ENCODE results near the gene ZNF774.
"Not testable (repeated sequence)": the region's sequence is repeated elsewhere in the genome, so short reads cannot be mapped to it uniquely, and the experiment has no call there.

ZNF774 gene

GRCh38 chr15:90345857-90346256 is 6.2 kb upstream of the ZNF774 start:
- no peak for DNase-seq (ENCODE audit: low read depth)

GRCh38 chr15:90347431-90348065 is 4.5 kb upstream of the ZNF774 start:
- not testable (repeated sequence) for DNase-seq (ENCODE audit: low read depth)

- DNase-seq (ENCODE audit: low read depth): no peak
Measured at GRCh38 chr15:90348456-90348855, 3.6 kb upstream of the ZNF774 start.

GRCh38 chr15:90349072-90349471 is 3.0 kb upstream of the ZNF774 start:
- no peak for DNase-seq (ENCODE audit: low read depth)

GRCh38 chr15:90349821-90350220 is 2.3 kb upstream of the ZNF774 start:
- DNase-seq (ENCODE audit: low read depth): no peak

GRCh38 chr15:90351479-90352106 is 491 bp upstream of the ZNF774 start:
- no peak for DNase-seq (ENCODE audit: low read depth)

- no peak for DNase-seq (ENCODE audit: low read depth)
Measured at GRCh38 chr15:90354986-90355385, 2.9 kb downstream of the ZNF774 start.

GRCh38 chr15:90358124-90359033 is 6.3 kb downstream of the ZNF774 start:
- no peak for DNase-seq (ENCODE audit: low read depth)

- DNase-seq (ENCODE audit: low read depth): no peak
Measured at GRCh38 chr15:90360746-90361145, 8.7 kb downstream of the ZNF774 start.

- no peak for DNase-seq (ENCODE audit: low read depth)
Measured at GRCh38 chr15:90362936-90363212, 10.8 kb downstream of the ZNF774 start.

GRCh38 chr15:90364251-90364650 is 12.2 kb downstream of the ZNF774 start:
- DNase-seq (ENCODE audit: low read depth): no peak

GRCh38 chr15:90365414-90366055 is 13.5 kb downstream of the ZNF774 start:
- DNase-seq (ENCODE audit: low read depth): no peak

GRCh38 chr15:90367576-90367975 is 15.5 kb downstream of the ZNF774 start:
- DNase-seq (ENCODE audit: low read depth): no peak

GRCh38 chr15:90375071-90375470 is 23.0 kb downstream of the ZNF774 start:
- DNase-seq (ENCODE audit: low read depth): no peak

GRCh38 chr15:90376789-90377188 is 24.7 kb downstream of the ZNF774 start:
- DNase-seq (ENCODE audit: low read depth): peak; percentile 46

- no peak for DNase-seq (ENCODE audit: low read depth)
Measured at GRCh38 chr15:90379263-90379662, 27.2 kb downstream of the ZNF774 start.

GRCh38 chr15:90381515-90381914 is 29.4 kb downstream of the ZNF774 start:
- no peak for DNase-seq (ENCODE audit: low read depth)

- no peak for DNase-seq (ENCODE audit: low read depth)
Measured at GRCh38 chr15:90382320-90382719, 30.2 kb downstream of the ZNF774 start.

GRCh38 chr15:90386221-90386620 is 34.1 kb downstream of the ZNF774 start:
- DNase-seq (ENCODE audit: low read depth): no peak

- DNase-seq (ENCODE audit: low read depth): peak; percentile 91
Measured at GRCh38 chr15:90387534-90388461, 35.7 kb downstream of the ZNF774 start, which contains the start of gene IQGAP1. Gene IQGAP1, plus strand, starts transcription at chr15:90388242. Its CDS starts 100 bp downstream, at chr15:90388342.
